ES-I3 (cell line): Measurements from ENCODE around the gene MAK.
"Not testable (repeated sequence)": the region's sequence is repeated elsewhere in the genome, so short reads cannot be mapped to it uniquely, and the experiment has no call there.

ENCODE experiments used
- H3K36me3 ChIP-seq: 2 replicates; pipeline ENCODE4 v1.6.1; 2013; ENCODE audit warnings: mild to moderate bottlenecking, low read length, control low read depth, moderate library complexity; ENCODE audit not compliant: insufficient read depth
- H3K4me1 ChIP-seq: 2 replicates; pipeline ENCODE4 v1.6.1; 2013; ENCODE audit warnings: mild to moderate bottlenecking, control low read depth, low read length; ENCODE audit not compliant: insufficient read depth
- H3K9ac ChIP-seq: 2 replicates; pipeline ENCODE4 v1.6.1; 2013; ENCODE audit warnings: low read depth, mild to moderate bottlenecking, low read length, moderate library complexity
- H3K9me3 ChIP-seq: 2 replicates; pipeline ENCODE4 v1.6.1; 2013; ENCODE audit warnings: mild to moderate bottlenecking, low read length, moderate library complexity; ENCODE audit not compliant: control insufficient read depth, insufficient read depth

Gene MAK

GRCh38 chr6:10867952-10868351 is 29.6 kb upstream of the MAK start:
- Histone ChIP-seq H3K36me3 (no peaks in the 10 kb centered on the region), H3K4me1 (no peaks in the 10 kb centered on the region), H3K9me3 (no peaks in the 10 kb centered on the region), H3K9ac (no peak overlapping the region)

GRCh38 chr6:10866709-10867108 is 28.4 kb upstream of the MAK start:
- not testable (repeated sequence) for H3K9me3 ChIP-seq, H3K36me3 ChIP-seq, H3K9ac ChIP-seq, H3K4me1 ChIP-seq

- H3K36me3 ChIP-seq, H3K9ac ChIP-seq, H3K4me1 ChIP-seq, H3K9me3 ChIP-seq: not testable (repeated sequence)
Measured at GRCh38 chr6:10863031-10863430, 24.7 kb upstream of the MAK start.

- no peaks in the 10 kb centered on the region for H3K36me3 ChIP-seq
- no peaks in the 10 kb centered on the region for H3K4me1 ChIP-seq
- H3K9me3 ChIP-seq, result no peaks in the 10 kb centered on the region
- no peak overlapping the region for H3K9ac ChIP-seq
Measured at GRCh38 chr6:10862361-10862760, 24.0 kb upstream of the MAK start.

GRCh38 chr6:10861086-10861485 is 22.7 kb upstream of the MAK start:
- no peaks in the 10 kb centered on the region for H3K9me3 ChIP-seq
- H3K36me3 ChIP-seq, result no peaks in the 10 kb centered on the region
- H3K4me1 ChIP-seq, result no peaks in the 10 kb centered on the region
- H3K9ac ChIP-seq, result no peak overlapping the region

- Histone ChIP-seq H3K36me3 (no peaks in the 10 kb centered on the region), H3K4me1 (no peaks in the 10 kb centered on the region), H3K9ac (no peak overlapping the region), H3K9me3 (no peaks in the 10 kb centered on the region; the same call in 1 of the 2 replicates)
Measured at GRCh38 chr6:10857259-10857658, 18.9 kb upstream of the MAK start.

GRCh38 chr6:10854922-10855632 is 16.7 kb upstream of the MAK start:
- no peaks in the 10 kb centered on the region; the same call in 1 of the 2 replicates for H3K9me3 ChIP-seq
- no peaks in the 10 kb centered on the region for H3K4me1 ChIP-seq
- no peaks in the 10 kb centered on the region for H3K36me3 ChIP-seq
- H3K9ac ChIP-seq, result no peak overlapping the region

GRCh38 chr6:10853849-10854300 is 15.5 kb upstream of the MAK start:
- not testable (repeated sequence) for H3K9ac ChIP-seq, H3K9me3 ChIP-seq, H3K36me3 ChIP-seq, H3K4me1 ChIP-seq

- no peaks in the 10 kb centered on the region for H3K4me1 ChIP-seq
- no peaks in the 10 kb centered on the region for H3K36me3 ChIP-seq
- H3K9ac ChIP-seq, result no peak overlapping the region
- no peaks in the 10 kb centered on the region; the same call in 1 of the 2 replicates for H3K9me3 ChIP-seq
Measured at GRCh38 chr6:10852361-10852960, 14.1 kb upstream of the MAK start.

- Histone ChIP-seq H3K9ac (no peak overlapping the region), H3K4me1 (no peaks in the 10 kb centered on the region), H3K9me3 (no peaks in the 10 kb centered on the region; the same call in 1 of the 2 replicates), H3K36me3 (no peaks in the 10 kb centered on the region)
Measured at GRCh38 chr6:10850728-10851127, 12.4 kb upstream of the MAK start.

GRCh38 chr6:10849901-10850300 is 11.6 kb upstream of the MAK start:
- Histone ChIP-seq H3K9me3 (no peaks in the 10 kb centered on the region; the same call in 1 of the 2 replicates), H3K36me3 (no peaks in the 10 kb centered on the region)

GRCh38 chr6:10847684-10848083 is 9.3 kb upstream of the MAK start:
- Histone ChIP-seq H3K4me1 (no peaks in the 10 kb centered on the region), H3K9ac (no peak overlapping the region), H3K36me3 (no peaks in the 10 kb centered on the region), H3K9me3 (no peaks in the 10 kb centered on the region; the same call in 1 of the 2 replicates)

More at GRCh38 chr6:10849901-10850300, 11.6 kb upstream of the MAK start:
- Histone ChIP-seq H3K9ac (no peak overlapping the region), H3K4me1 (no peaks in the 10 kb centered on the region)

- H3K9me3 ChIP-seq, result no peaks in the 10 kb centered on the region; the same call in 1 of the 2 replicates
- no peak overlapping the region for H3K9ac ChIP-seq
- H3K4me1 ChIP-seq, result no peaks in the 10 kb centered on the region
- no peaks in the 10 kb centered on the region for H3K36me3 ChIP-seq
Measured at GRCh38 chr6:10843554-10843953, 5.2 kb upstream of the MAK start.

GRCh38 chr6:10838794-10839333 is 525 bp upstream of the MAK start:
- no peaks in the 10 kb centered on the region for H3K36me3 ChIP-seq
- peak overlapping the region; percentile 81; the same call in 1 of the 2 replicates for H3K9ac ChIP-seq
- H3K9me3 ChIP-seq, result no peaks in the 10 kb centered on the region; the same call in 1 of the 2 replicates
- H3K4me1 ChIP-seq, result no peaks in the 10 kb centered on the region

GRCh38 chr6:10837622-10837994 is 731 bp downstream of the MAK start:
- Histone ChIP-seq H3K36me3 (no peaks in the 10 kb centered on the region), H3K4me1 (no peaks in the 10 kb centered on the region), H3K9ac (peak overlapping the region; percentile 81), H3K9me3 (no peaks in the 10 kb centered on the region)
